Measurements from ENCODE around the gene PARK7.

Gene PARK7

GRCh38 chr1:8011016-8011415 lies 49.5 kb downstream of the PARK7 start:
- DNase-seq = no peak

- no peak for DNase-seq
These were observed 50.7 kb downstream of the PARK7 start for GRCh38 chr1:8011923-8012858.

GRCh38 chr1:8012955-8013354 lies 51.4 kb downstream of the PARK7 start:
- no peak for DNase-seq

DNA sequence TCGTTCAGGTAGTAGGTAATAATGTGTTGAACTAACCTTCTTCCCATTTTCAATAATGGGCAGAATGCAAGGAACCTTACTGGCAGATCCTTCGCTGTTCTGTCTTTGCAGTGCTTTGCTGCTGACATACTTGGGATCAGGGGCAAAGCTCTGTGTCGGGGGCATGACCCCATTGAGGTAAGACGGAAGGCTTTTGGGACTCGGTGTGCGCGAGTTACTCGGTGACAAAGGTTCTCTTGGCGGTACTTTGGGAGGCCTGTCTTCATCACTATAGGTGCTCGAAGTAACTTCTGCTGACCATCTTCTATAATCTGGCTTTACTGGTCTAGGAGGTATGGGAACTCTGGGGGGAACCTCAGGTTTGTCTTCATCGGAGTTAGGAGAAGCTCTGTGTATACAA lies 51.9 kb downstream of the PARK7 start:
- no peak for DNase-seq

DNA sequence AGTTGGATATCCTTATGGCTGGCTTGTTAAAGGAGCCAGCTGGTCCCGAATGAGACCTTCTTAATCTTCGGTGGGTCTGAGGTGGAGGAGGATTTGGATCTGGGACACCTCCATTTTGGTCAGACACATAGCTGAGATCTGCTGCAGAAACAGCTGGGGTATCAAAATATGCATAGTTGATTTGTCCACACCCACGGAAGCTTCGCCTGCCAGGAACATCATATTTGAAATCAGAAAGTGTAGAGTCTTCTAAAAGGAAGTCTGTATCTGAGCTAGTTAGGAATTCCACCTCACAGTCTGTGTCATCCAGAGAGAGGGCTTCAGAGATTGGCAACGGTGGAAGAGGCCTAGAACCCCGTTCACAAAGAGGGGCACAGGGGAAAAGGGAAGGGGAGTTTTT lies 52.3 kb downstream of the PARK7 start:
- no peak for DNase-seq

GRCh38 chr1:8014381-8014988 lies 53.0 kb downstream of the PARK7 start:
- DNase-seq = no peak

GRCh38 chr1:8015036-8015808 lies 53.7 kb downstream of the PARK7 start:
- no peak for DNase-seq

GRCh38 chr1:8015809-8016165 lies 54.3 kb downstream of the PARK7 start:
- DNase-seq = no peak

DNA sequence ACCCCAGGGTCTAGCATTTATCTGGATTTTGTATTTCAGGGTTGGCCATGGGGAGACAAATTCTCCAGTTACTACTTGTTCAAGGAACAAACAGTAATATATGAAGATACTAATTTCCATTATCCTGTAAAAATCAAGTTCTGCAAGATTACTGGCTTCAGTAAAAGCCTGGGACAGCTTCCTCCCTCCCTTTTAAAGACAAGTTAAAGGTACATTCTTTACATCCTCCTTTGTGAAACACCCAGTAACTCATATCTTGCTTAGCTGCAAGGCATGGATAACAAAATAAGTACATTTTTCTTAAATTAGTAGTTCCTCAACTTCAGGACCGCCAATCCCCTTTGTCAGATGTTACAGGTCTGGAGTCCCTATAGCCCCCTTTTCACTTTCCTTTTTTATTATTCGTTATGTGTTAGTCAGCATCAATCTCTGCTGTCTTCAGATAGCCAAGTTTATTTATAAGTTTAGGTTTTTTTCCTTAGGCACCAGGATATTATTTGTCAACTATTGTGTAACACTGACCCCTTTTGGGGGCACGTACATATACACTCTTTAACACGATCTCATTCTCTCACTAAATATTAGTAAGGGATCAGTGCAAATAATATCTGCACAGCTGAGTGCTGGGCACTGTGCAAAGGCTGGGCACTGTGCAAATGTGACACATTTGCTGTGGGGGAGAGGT lies 54.8 kb downstream of the PARK7 start:
- no peak for DNase-seq

- DNase-seq = no peak
These were observed 55.4 kb downstream of the PARK7 start for GRCh38 chr1:8016895-8017241.

DNA sequence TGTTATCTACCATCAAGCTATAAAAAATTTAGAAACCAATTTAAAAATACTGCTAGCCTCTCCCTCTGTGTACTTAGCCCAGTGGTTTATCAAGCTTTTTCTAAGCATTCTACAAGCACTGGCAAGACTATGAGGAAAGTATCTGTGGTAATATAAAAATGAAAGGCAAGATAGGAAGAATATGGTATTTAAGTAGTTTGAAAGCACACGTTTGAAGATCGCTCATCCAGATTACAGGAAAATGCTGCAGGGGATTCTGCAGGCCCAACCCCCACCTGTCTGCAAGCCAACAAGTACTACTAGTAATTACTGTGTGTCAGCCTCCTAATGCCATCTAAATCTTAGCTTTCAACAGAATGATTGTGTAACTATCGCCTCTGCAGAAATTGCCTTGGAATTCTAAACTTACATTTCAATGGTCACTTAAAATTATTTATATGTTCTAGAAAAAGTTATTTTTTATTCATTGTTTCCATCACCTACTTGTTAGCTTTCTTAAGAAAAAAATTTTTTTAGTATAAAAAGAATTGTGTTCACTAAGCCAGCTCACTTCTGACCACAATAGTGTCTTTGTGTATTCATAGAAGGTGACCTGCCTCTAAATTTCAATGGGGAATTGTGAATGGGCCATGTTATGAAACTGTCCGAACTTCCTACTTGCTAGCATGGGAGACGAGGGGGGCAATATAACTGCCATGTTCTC lies 56.1 kb downstream of the PARK7 start:
- no peak for DNase-seq

- no peak for DNase-seq
These were observed 57.1 kb downstream of the PARK7 start for GRCh38 chr1:8018492-8019228.

DNA sequence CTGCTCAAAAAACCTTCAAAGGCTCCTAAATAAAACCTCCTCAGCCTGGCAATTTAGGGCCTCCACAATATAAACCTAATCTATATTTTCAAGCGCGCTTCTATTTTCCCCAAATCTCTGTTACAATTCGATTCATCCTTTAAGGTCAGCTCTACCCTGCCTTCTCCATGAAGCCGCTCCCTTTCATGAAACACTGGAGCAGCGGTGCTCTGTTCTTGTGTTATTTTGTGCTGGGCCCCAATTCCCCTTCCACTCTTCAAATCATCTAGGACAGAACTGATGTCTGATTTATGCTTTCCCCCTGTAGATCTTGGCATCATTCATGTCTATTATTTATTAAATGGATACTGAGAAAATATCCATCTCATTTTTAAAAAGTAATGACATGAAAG lies 57.7 kb downstream of the PARK7 start:
- DNase-seq = no peak

DNA sequence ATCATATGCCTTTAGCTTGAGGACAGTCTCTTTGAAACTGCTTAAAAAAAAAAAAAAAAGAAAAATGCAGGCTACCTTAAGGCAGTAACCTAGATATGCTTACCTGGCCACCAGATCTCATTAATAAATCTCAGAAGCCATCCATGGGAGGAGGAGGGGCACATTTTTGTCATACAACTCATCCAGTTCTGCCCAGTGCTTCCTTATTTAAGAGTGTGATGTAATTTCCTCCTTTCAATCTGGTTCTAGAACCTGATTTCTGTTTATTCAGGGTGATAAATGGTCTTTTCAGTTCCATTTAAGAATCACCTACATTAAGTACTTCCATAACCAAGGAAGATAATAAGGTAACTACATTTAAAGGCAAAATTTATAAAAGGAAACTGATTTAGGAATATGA lies 58.5 kb downstream of the PARK7 start:
- no peak for DNase-seq

DNA sequence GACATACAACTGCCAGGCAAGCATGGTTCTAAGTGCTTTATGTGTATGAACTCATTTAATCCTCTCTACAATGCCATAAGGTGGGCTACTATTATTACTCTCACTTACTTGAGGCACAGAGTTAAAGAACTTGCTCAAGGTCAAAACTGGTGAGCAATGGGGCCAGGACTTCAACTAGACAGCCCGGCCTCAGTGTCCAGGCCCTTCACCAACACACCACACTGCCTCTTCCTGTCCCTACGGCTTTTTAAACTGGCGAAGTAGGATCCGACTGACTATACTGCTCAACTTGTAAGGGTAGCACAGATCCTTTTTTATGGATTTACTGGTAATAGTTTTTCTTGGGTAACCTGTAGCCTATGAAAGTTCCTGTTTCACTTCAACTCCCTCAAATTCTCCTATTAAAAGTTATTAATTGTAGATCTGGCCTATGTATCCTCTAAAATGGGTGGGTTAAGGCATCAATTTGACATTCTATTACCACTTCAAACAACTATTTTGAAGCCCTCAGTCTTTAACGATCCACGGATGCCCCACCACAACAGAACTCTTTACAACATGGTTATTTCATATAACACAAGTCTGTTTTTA lies 60.3 kb downstream of the PARK7 start:
- DNase-seq = no peak

DNA sequence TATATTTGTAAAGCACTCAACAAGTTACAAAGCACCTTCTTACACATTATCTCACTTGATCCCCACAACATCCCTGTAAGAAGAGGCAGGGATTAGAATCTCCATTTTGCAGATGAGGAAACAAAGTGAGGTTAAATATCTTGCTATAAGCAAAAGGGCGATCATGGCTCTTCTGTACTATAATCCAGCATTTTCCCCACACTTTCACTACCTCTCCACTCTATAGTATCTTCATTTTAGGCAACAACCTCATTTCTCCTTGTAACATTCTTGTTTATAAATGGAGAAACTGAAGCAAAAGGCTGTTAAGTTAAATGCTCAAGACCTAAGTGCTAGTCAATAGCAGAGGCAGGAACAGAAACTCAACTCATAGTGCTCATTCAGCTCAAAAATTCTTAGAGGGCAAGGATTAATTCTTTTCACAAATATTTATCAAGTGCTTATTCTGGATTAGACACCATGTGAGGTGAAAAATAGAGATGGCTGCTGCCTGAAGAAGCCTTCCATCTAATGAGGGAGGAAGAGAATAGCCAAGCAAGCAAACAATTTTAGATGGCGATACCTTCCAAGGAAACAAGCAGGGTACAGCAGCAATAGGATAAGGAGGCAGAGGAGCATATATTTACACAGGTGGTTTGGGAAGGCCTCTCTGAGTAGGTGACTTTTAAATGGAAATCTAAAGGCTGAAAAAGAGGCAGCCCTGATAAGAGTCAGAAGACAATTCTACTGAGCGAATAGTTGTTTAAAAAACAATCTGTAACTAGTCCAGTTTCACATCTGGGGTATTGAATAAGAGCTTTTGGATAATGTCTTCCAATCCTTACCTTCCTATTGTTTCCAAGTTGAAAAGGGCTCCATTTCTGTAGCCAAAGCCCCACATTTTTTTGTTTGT lies 61.1 kb downstream of the PARK7 start:
- DNase-seq = no peak

DNA sequence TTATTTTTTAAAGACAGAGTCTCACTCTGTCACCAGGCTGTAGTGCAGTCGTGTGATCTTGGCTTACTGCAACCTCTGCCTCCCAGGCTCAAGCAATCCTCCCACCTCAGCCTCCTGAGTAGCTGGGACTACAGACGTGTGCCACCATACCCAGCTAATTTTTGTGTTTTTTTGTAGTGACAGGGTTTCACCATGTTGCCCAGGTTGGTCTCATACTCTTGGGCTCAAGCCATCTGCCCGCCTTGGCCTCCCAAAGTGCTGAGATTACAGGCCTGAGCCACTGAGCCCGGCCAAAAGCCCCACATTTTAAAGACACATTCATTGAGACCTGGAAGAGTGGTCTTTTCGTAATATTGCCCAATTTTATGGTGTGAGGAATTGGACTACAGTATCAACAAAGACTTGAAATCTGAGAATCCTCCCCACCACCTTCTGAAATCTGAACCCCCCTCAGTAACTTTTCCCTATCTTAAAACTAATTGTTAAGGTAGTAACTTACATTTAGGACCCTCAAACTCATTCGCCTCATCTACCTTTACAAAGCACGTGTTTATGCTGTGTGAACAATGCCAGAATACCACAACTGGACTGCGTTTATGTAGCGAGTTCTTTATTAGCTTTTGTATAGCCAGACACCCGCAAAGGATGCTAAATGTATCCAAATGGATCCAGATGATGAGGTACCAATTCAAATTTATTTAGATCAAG lies 61.9 kb downstream of the PARK7 start:
- no peak for DNase-seq

- no peak for DNase-seq
These were observed 62.4 kb downstream of the PARK7 start for GRCh38 chr1:8023995-8024313.

DNA sequence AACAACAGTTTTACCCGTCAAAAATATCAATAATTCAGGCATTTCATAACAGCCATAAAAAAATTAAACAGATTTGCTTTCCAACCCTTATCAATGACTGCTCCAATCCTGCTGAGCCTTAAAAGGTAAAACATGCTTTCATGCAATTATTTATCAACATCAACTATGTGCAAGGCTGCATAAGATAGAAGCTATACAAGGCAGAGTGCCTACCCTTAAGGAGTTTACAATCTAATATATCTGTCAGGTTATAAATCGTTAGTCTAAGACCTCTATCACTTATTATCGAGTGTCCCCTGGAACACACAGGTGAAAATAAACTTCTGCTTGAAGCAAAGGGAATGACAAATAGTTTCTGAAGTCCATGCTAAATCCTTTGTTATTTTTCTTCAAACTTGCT lies 62.8 kb downstream of the PARK7 start:
- no peak for DNase-seq

DNA sequence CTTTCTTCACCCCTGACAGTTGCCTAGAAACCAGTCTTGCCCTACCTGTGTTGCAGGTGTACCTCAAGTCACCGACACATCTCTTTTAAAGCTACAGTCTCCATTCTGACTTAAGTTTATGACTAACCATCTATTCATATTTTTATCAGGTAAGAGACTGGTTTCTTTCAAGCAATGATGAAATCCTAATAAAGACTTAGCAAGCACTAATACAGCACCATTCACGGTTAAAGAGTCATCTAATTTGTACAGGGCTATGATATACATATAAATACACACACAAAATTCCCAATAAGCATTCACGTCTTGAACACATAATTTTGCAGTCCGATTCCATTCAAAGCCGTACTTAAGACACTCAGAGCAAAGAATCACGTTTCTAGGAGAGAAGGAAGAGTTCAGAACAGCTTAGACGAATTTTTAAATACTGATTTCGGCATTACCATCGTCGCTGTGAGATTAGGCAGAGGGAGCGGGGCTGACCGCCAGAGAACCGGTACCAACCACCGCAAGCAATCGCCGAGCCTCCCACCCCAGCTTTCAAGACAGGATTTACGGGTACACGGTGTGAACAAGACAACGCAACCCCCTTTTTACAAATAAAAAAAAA lies 63.7 kb downstream of the PARK7 start:
- no peak for DNase-seq
